ENCODE measurements around the gene LDLRAD2. TPM values are rescaled to one million over a fixed set of nuclear protein-coding genes. Genes with fewer than 3 reads are reported as not detected.

Gene LDLRAD2
- total and polyA plus RNA-seq, 2 of the 4 experiments (the other 2 are of a cell fraction): 0.05 TPM; not detected in 1

DNA sequence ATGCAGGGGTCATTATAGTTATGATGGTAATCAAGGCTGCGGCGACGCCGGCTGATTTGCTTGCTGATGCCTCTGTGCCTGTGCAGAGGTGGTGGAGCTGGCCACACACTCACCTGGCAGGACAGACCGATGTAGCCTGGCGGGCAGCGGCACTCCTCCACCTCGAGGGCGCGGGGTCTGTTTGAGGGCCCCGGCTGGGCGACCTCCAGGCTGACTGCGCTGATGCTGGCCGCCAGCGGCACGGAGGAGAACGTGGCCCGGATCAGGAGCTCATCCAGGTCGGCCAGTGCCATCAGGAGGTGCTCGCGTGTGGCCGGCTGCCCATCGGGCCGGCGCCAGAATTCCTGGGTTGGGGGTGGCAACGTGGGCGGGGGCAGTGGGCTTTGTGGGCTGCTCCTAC is 52.7 kb downstream of the LDLRAD2 start:
- peaks cover 9% of the 10 kb centered on the region for H3K4me1 ChIP-seq (ENCODE audit: control insufficient read depth, insufficient read depth, low read length)
- no peaks in the 10 kb centered on the region for H3K9me3 ChIP-seq (ENCODE audit: control insufficient read depth, insufficient read depth, low read length)
- no peak overlapping the region for H2BK120ac ChIP-seq (ENCODE audit: low read depth, low read length)
- H3K4me2 ChIP-seq (ENCODE audit: low read depth, low read length): no peak overlapping the region
- no peak overlapping the region for H3K56ac ChIP-seq (ENCODE audit: extremely low read depth, insufficient read depth, low read length)
- ATAC-seq (ENCODE audit: low read depth) (no peak), DNase-seq (no peak)
- H4K91ac ChIP-seq (ENCODE audit: insufficient read depth, low read depth, low read length): no peak overlapping the region
- ChIA-PET CTCF (no interaction called here), POLR2A (ENCODE audit: unreplicated experiment) (no interaction called here)
- in situ Hi-C loops (cut with MboI; ENCODE audit: low sequenced_read_pairs) (no loop called here), intact Hi-C loops (cut with micrococcal nuclease) (loop anchor here (5.0 kb wide), 1 partner anchor 73 kb away; the partner anchor contains the start of gene HSPG2), dilution Hi-C loops (cut with HindIII; ENCODE audit: low sequenced_read_pairs, unreplicated experiment) (no loop called here)
- H3K36me3 ChIP-seq (ENCODE audit: control insufficient read depth, insufficient read depth, low read length): peaks cover 56% of the 10 kb centered on the region
- no peak overlapping the region for H3K18ac ChIP-seq (ENCODE audit: low read depth, low read length)
- no peak overlapping the region for H2BK5ac ChIP-seq (ENCODE audit: low read depth, low read length, poor library complexity, severe bottlenecking)
- H2AFZ ChIP-seq (replicated peaks; ENCODE audit: low read length, poor library complexity): no peak overlapping the region
- H3K4ac ChIP-seq (ENCODE audit: low read depth, low read length): no peak overlapping the region
- no peaks in the 10 kb centered on the region for H3K27me3 ChIP-seq (ENCODE audit: control insufficient read depth, insufficient read depth, low read length)
- no peak overlapping the region for H3K27ac ChIP-seq (ENCODE audit: insufficient read depth, low read length)
- H4K20me1 ChIP-seq (ENCODE audit: insufficient read depth, low read length): peaks cover 17% of the 10 kb centered on the region
- H2BK15ac ChIP-seq (ENCODE audit: low read depth, low read length): no peak overlapping the region
- H3K9ac ChIP-seq (ENCODE audit: low read depth, low read length): no peak overlapping the region
- no peak for TF ChIP-seq CHD1 (IDR thresholded peaks at IDR 0.05; ENCODE audit: low read depth, low read length)
- TF ChIP-seq CEBPB (IDR thresholded peaks at IDR 0.05; ENCODE audit: low read depth, low read length): no peak
- TF ChIP-seq BHLHE40 (IDR thresholded peaks at IDR 0.05; ENCODE audit: low read depth, low read length): no peak
- no peak for TF ChIP-seq RAD21 (IDR thresholded peaks at IDR 0.05; ENCODE audit: low read length)
- TF ChIP-seq SMC3 (IDR thresholded peaks at IDR 0.05; ENCODE audit: low read depth, low read length): no peak
- TF ChIP-seq, protein P1, sequence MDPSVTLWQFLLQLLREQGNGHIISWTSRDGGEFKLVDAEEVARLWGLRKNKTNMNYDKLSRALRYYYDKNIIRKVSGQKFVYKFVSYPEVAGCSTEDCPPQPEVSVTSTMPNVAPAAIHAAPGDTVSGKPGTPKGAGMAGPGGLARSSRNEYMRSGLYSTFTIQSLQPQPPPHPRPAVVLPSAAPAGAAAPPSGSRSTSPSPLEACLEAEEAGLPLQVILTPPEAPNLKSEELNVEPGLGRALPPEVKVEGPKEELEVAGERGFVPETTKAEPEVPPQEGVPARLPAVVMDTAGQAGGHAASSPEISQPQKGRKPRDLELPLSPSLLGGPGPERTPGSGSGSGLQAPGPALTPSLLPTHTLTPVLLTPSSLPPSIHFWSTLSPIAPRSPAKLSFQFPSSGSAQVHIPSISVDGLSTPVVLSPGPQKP (IDR thresholded peaks at IDR 0.05; ENCODE audit: borderline replicate concordance, low read depth, low read length): no peak
- TF ChIP-seq MXI1 (IDR thresholded peaks at IDR 0.05; ENCODE audit: borderline replicate concordance, low read depth, low read length): no peak
- no peak for TF ChIP-seq FOS (IDR thresholded peaks at IDR 0.05; ENCODE audit: low read depth, low read length)
- TF ChIP-seq CTCF (conservative IDR thresholded peaks at IDR 0.05; ENCODE audit: low read depth, low read length): no peak
- TF ChIP-seq, protein P2, sequence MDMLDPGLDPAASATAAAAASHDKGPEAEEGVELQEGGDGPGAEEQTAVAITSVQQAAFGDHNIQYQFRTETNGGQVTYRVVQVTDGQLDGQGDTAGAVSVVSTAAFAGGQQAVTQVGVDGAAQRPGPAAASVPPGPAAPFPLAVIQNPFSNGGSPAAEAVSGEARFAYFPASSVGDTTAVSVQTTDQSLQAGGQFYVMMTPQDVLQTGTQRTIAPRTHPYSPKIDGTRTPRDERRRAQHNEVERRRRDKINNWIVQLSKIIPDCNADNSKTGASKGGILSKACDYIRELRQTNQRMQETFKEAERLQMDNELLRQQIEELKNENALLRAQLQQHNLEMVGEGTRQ (IDR thresholded peaks at IDR 0.05; ENCODE audit: low read depth, low read length): no peak
- no peak for TF ChIP-seq RFX5 (IDR thresholded peaks at IDR 0.05; ENCODE audit: low read depth, low read length)
- no peak for TF ChIP-seq MAFK (IDR thresholded peaks at IDR 0.05; ENCODE audit: low read depth, low read length)
- no peak for TF ChIP-seq POLR2A (IDR thresholded peaks at IDR 0.05; ENCODE audit: low read depth, low read length)
- no peak for TF ChIP-seq NFE2L2 (IDR thresholded peaks at IDR 0.05; ENCODE audit: low read depth, low read length)
- TF ChIP-seq MAZ (IDR thresholded peaks at IDR 0.05; ENCODE audit: borderline replicate concordance, low read depth, low read length): no peak
- TF ChIP-seq RCOR1 (IDR thresholded peaks at IDR 0.05; ENCODE audit: insufficient replicate concordance, low read length): no peak
- H2AK9ac ChIP-seq (replicated peaks; ENCODE audit: low read depth, low read length, poor library complexity): no peak overlapping the region
- H3K79me1 ChIP-seq (ENCODE audit: low read depth in 1 of 2, low read length in 2 of 2): peaks cover 4 to 31% of the 10 kb centered on the region in 2 experiments; a peak in 3 of 4 replicates
- H3K4me3 ChIP-seq (ENCODE audit: insufficient read depth, low read depth, low read length): no peak overlapping the region
- peaks cover 11% of the 10 kb centered on the region for H3K9me1 ChIP-seq (ENCODE audit: insufficient read depth, low read length)
- no peak overlapping the region for H2AK5ac ChIP-seq (ENCODE audit: low read depth, low read length)
- H2BK20ac ChIP-seq (ENCODE audit: low read depth, low read length): no peak overlapping the region
- H3K14ac ChIP-seq (replicated peaks; ENCODE audit: low read depth, low read length): no peak overlapping the region
- no peak overlapping the region for H4K5ac ChIP-seq (ENCODE audit: low read depth, low read length)
- 96% methylated on average over 13 of the region's 27 CpGs; no CpG with 5 or more reads in 1 of the 2 experiments for WGBS, 2 experiments (ENCODE audit: extremely low coverage in 2 of 2, insufficient read length in 1 of 2)
- H3K23ac ChIP-seq (ENCODE audit: low read depth, low read length): no peak overlapping the region
- BruUV-seq (replicated peaks): no TSS peak
- no peak overlapping the region for H4K8ac ChIP-seq (ENCODE audit: low read depth in 2 of 2, low read length in 2 of 2)

All from IMR-90 (cell line).